HG03439 (cell line): ENCODE results near the gene SYNE2.
"Not testable (repeated sequence)": the region's sequence is repeated elsewhere in the genome, so short reads cannot be mapped to it uniquely, and the experiment has no call there.

ENCODE experiments used
- ATAC-seq: cut with Tn5 transposase; IDR thresholded peaks from one replicate; pipeline ENCODE4 v1.9.1; 2021; ENCODE audit warnings: mild to moderate bottlenecking, moderate library complexity; ENCODE audit not compliant: unreplicated experiment

The SYNE2 gene, protein sequence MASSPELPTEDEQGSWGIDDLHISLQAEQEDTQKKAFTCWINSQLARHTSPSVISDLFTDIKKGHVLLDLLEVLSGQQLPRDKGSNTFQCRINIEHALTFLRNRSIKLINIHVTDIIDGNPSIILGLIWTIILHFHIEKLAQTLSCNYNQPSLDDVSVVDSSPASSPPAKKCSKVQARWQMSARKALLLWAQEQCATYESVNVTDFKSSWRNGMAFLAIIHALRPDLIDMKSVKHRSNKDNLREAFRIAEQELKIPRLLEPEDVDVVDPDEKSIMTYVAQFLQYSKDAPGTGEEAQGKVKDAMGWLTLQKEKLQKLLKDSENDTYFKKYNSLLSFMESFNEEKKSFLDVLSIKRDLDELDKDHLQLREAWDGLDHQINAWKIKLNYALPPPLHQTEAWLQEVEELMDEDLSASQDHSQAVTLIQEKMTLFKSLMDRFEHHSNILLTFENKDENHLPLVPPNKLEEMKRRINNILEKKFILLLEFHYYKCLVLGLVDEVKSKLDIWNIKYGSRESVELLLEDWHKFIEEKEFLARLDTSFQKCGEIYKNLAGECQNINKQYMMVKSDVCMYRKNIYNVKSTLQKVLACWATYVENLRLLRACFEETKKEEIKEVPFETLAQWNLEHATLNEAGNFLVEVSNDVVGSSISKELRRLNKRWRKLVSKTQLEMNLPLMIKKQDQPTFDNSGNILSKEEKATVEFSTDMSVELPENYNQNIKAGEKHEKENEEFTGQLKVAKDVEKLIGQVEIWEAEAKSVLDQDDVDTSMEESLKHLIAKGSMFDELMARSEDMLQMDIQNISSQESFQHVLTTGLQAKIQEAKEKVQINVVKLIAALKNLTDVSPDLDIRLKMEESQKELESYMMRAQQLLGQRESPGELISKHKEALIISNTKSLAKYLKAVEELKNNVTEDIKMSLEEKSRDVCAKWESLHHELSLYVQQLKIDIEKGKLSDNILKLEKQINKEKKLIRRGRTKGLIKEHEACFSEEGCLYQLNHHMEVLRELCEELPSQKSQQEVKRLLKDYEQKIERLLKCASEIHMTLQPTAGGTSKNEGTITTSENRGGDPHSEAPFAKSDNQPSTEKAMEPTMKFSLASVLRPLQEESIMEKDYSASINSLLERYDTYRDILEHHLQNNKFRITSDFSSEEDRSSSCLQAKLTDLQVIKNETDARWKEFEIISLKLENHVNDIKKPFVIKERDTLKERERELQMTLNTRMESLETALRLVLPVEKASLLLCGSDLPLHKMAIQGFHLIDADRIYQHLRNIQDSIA (N-terminal part only)

DNA sequence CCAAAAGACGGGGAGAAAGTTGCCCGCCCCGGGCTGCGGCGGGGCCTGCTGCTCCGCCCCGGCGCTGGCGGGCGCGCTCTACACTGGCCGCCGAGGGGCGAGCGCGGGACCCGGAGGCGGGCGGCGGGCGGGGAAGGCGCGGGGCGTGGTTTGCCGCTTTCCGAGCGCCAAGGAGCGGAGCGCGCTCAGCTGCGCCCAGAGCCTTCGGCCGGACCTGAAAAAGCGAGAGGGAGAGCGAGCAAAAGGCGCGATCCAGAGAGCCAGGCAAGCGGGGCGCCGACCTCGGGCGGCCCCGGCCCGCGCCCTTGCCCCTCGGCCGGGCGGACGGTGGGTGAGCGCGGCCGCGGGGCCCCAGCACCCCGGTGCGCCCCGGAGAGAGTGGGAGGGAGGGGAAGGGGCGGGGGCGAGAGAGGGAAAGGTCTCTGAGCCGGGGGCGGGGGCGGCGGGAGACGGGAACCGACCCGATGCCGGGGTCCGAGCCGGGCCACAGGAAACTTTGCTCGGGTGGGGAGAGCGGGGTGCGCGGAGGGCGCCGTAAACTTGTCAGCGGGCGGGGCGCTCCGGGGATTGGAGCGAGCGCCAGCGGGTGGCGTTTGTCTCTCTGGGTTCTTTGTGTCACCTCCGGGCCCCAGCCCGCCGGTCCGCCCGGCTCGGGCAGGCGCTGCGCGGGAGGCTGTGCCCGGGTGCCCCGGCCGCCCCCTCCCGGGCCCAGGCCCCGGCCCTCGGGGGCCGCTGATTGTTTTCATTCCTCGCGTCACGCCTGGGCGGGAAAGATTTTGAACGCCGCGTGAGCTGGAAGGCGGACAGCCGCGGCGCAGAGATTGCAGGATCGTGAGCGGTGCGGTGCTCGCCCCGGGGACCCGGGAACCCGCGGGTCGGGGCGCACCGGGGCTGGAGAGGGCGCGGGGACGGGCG lies at the start of gene SYNE2:
Gene SYNE2, plus strand, starts transcription at position 188 of the 915 bp plus-strand sequence. CDS start 56,145 bp downstream, outside the sequence.
- peak; percentile 84 for ATAC-seq

DNA sequence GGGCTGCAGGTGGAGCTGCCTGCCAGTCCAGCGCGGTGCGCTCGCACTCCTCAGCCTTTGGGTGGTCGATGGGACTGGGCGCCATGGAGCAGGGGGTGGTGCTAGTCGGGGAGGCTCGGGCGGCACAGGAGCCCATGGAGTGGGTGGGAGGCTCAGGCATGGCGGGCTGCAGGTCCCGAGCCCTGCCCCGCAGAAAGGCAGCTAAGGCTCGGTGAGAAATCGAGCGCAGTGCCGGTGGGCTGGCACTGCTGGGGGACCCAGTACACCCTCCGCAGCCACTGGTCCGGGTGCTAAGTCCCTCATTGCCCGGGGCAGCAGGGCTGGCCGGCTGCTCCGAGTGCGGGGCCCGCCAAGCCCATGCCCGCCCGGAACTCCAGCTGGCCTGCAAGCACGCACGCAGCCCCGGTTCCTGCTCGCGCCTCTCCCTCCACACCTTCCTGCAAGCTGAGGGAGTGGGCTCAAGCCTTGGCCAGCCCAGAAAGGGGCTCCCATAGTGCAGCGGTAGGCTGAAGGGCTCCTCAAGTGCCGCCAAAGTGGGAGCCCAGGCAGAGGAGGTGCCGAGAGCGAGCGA lies 49.5 kb upstream of the SYNE2 start:
- ATAC-seq: not testable (repeated sequence)

DNA sequence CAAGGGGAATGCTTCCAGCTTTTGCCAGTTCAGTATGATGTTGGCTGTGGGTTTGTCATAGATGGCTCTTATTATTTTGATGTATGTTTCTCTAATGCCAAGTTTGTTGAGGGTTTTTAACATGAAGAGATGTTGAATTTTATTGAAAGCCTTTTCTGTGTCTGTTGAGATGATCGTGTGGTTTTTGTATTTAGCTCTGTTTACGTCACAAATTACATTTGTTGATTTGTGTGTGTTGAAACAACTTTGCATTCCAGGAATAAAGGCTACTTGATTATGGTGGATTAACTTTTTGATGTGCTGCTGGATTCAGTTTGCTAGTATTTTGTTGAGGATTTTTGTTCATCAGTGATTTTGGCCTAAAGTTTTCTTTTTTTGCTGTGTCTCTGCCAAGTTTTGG lies 46.7 kb upstream of the SYNE2 start:
- ATAC-seq: not testable (repeated sequence)

DNA sequence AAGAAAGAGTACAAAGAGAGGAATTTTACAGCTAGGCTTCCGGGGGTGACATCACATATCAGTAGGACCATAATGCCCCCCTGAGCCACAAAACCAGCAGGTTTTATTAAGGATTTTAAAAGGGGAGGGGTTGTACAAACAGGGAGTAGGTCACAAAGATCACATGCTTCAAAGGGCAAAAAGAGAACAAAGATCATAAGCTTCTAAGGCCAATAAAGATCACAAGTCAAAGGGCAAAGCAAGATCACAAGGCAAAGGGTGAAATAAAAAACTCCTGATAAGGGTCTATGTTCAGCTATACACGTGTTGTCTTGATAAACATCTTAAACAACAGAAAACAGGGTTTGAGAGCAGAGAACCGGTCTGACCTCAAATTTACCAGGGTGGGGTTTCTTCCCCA lies 41.1 kb upstream of the SYNE2 start:
- ATAC-seq: not testable (repeated sequence)

DNA sequence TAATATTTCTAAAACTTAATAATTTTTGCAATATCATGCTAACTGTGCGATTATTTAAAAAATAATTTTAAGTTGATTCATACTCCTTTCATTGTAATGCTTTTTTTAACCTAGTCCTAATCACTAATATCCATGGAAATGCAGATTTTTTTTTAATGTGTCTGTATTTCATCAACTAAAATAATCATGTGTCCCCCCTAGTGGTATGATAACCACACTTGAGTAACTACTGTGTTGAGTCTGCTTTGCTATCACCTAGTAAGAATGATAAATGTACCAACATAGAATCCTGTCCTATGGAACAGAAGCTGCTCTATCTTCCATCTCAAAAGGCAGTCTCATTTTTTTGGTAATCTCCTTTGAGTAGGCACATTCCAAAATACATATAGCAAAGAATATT lies 19.1 kb upstream of the SYNE2 start:
- no peak for ATAC-seq

DNA sequence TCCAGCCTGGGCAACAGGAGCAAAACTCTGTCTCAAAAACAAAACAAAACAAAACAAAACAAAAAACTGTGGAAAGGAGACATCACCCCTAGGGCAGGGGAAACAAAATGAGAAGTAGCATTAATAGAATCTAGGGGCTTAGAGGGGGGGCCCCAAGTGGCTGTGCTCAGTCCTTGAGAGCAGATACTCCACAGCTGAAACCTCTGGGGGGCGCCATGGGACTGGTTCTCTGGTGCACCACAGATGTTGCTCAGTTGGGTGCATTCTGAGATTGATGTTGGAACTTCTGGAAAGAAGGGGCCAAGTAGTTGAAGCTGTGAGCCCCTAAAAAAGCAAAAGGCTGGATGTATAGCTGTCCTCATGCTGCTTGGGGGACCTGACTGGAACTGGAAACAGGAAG lies 11.8 kb upstream of the SYNE2 start:
- ATAC-seq: no peak

DNA sequence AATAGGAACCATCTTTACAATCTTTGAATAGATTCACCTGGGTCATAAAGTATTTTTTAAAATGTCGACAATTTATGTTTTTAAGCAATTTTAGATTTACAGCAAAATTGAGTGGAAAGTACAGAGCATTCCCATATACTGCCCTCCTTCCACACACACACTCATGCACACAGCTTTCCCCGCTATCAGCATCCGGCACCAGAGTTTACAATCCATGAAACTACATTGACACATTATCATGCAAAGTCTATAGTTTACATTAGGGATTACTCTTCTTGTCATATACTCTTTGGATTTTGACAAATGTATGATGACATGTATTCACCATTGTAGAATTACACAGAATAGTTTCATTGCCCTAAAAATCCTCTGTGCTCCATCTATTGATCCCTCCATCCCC lies 9.0 kb upstream of the SYNE2 start:
- no peak for ATAC-seq

DNA sequence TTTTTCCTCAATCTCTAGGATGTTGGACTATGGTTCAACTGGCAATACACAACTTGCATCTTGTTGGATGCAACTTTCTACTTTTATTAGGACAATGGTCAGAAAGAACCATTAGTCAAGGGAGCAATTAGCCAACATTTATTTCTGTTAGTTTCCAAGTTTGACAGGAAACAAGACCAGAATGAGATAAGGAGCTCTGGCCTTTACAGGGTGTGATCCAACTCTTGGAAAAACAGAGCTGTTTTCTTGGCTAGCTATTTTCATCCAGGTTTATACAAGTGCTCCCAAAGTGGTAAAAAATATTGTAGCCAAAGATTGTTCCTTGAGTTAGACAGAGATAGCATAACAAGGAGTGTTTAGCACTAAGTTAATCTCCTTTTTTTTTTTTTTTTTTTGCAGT lies 3.9 kb upstream of the SYNE2 start:
- no peak for ATAC-seq

DNA sequence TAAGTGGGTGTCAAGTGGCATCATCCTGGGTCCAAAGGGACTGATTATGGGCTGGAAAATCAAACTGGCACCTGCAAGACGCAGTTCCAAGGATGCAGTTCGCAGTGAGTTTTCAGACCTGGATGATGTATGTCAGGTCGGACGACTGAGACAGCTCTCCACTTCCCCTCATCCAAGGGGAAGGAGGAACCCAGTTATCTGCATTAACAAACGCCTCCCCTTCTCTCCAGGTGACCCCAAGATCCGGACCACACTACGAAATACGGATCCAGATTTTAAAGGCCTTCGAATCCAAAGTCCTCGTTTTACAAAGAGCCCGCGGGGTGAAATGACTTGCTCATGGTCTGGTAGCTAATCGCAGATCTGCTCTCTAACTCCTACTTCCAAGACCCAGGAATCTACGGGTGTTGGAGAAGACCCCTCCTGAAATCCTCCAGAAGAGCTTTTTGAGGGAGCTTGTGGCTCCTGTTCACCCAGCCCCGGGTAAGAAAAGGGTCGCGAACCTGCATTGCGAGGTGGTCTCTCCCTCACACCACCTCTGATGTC lies 460 bp upstream of the SYNE2 start:
- no peak for ATAC-seq

DNA sequence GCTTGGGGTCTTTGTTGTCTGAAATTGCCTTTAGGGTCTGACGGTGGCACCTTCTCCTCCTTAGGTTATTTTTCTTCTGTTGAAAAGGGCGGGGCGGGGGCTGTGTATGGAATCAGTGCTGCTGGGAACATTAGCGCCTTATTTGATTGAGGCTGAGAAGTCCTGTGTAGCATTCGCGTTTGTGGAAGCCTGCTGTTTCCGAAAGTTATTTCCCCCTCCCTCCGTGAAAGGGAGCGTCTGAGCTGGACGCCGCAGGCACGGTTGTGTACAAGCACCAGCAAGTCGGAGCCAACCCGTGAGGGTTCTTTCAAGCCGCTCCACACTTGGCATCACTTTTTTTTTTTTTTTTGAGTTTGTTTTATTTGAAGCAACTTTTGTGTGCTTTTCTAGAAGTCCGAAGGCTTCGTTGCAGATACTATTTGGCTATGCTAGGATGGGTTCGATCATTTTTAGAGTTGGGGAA lies 1.1 kb downstream of the SYNE2 start:
- peak; percentile 22 for ATAC-seq

DNA sequence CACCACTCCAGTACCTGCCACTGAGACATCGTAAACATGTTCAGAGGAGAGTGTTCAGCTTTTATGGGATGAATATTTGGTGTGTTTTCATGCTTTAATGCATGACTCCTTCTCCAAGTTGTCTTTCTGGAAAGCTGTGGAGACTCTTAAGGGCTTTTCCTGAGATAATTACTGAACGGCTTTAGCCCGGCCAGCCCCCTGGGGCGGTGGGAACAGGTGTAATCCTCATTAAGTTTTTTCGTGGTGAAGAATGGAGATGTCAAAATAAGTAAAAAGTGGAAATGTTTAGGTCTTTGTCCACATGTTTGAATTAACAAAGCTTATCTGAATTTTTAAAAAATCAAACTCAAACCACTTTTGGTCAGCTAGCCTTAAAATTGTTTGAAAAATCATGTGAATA lies 1.5 kb downstream of the SYNE2 start:
- no peak for ATAC-seq

DNA sequence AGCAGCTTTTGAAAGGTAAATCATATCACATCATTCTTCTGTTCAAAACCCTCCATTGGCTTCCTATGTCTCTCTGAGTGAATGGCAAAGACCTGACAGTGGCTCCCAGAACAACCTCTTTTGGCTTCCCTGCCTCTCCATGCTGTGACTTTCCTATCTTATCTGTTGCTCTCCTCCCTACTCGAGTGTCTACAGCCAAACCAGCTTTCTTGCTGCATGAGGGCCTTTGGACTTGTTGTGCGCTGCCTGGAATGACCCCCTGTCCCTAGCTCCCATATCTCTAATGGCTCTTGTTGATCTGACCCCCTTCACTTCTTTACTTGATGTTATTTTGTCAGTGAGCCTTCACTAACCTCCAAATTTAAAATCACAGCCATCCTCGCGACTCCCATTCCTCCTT lies 2.5 kb downstream of the SYNE2 start:
- ATAC-seq: no peak

DNA sequence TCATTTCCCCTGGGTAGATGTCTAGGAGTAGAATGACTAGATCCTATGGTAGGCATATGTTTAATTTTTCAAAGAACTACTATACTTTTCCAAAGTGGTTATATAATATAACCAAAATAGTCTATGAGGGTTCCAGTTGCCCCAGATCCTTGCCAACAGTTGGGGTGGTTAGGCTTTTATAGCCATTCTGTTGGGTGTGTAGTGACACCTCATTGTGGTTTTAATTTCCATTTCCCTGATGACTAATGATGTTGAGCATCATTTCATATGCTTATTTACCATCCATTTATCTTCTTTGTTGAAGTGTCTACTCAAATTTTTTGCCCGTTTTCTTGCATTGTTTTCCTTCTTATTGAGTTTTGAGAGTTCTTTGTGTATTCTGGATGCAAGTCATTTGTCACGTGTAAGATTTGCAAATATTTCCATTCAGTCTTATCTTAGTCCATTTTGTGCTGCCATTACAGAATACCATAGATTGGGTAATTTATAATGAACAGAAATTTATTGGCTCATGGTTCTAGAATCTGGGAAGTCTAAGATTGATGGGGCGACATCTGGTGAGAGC lies 4.7 kb downstream of the SYNE2 start:
- no peak for ATAC-seq

DNA sequence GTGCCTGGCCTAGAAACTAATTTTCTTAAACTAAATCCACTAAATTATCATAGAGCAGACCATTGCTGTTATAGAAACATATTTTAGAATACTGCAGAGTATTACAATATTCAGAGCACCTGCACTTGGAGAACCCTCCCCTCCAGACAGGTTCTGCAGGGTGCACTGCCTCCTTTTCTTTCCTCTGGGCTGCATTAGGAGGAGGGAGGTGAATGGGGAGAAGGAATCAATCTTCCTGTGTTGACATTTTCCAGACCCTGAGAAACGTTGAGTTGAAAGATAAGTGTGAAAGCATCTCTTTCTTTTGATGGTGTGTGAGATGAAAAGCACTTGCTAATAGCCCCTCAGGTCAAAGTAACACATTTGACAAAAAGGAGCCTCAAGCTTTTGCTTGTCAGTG lies 7.3 kb downstream of the SYNE2 start:
- ATAC-seq: no peak

DNA sequence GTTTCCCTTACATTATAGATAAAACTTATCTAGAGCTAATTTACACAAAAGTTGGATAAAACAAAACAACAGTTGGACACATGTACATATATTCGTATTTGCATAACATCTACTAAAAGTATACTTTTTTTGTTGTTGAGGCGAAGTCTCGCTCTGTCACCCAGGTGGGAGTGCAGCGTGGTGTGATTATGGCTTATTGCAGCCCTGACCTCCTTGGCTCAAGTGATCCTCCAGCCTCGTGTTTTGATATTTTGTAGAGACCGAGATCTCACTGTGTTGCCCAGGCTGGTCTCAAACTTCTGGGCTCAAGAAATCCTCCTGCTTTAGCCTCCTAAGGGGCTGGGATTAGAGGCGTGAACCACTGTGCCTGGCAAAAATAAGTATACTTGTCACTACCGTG lies 9.4 kb downstream of the SYNE2 start:
- no peak for ATAC-seq

DNA sequence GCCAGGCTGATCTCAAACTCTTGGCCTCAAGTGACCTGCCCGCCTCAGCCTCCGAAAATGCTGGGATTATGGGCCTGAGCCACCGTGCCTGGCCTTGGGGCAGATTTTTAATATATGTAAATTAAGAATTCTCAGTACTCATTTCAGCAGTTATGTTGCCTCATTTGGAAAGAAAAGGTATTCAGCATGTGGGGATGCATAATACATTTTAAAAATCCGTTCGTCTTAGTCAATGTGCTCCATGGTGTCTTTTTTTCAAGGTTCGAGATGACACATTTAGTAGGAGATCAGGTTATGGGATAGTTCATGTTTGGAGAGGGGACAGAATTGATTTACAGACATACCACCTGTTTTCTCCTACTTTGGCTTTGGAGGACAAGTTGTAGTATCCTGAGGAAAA lies 10.2 kb downstream of the SYNE2 start:
- no peak for ATAC-seq

DNA sequence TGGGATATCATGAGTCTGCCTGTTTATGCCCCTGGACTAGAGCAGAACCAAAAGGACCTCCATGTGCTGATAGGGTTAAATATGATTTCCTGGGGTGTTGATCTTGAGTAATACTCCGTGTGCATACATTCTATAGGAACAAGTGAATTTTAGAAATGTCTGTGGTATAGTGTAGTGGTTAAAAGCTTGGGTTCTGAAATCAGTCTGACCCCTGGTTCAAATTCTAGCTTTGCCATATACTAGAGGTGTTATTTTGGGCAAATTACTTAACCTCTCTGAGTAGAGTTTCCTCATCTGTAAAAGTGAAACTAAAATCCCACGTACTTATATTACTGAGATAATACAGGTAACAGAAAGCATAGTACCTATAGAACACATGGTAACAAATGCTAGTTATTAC lies 12.0 kb downstream of the SYNE2 start:
- peak; percentile 26 for ATAC-seq

DNA sequence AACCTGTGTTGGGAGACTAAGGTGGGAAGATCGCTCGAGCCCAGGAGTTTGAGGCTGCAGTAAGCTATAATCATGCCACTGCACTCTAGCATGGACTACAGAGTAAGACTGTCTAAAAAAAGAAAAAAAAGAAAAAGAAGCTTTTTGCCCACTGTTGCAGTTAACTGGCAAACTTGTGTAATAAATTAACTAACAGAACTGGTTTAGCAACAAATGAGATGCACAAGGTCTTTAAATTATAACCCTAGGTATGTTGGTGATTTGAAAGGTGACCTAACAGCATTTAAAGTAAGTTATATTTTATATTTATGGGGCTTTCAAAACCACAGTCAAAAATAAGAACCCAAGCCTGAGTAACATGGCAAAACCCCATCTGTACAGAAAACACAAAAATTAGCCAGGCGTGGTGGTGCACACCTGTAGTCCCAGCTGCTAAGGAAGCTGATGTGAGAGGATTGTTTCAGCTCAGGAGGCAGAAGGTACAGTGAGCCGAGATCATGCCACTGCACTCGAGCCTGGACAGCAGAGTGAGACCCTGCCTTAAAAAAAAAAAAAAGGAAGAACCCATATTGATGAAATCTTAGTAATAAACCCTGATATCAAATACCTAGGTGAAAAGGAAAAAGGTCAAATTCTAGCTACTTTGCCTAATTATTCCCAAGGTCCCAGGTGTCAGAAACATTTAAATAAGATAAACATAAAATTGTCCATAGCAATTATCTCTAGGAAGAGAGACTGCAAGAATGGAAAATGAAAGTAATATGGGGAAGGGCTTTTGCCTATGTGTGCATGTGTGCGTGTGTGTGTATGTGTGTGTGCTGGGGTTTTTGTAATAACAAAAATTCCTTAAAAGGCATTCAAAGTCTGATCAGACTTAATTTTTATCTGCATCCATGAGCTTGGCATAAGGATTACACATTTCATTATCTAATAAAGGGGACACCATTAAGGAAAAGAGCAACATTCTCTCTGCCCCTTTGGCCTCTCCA lies 15.4 kb downstream of the SYNE2 start:
- ATAC-seq: no peak
